GM12874 (cell line): Measurements from ENCODE around the gene TOM1.

Source experiments
- CTCF ChIP-seq: IDR thresholded peaks from 2 replicates; pipeline ENCODE4 v1.5.1; 2011; ENCODE audit warnings: low read depth, mild to moderate bottlenecking, control low read depth, low read length, moderate library complexity; ENCODE audit not compliant: insufficient read depth

The TOM1 gene

DNA sequence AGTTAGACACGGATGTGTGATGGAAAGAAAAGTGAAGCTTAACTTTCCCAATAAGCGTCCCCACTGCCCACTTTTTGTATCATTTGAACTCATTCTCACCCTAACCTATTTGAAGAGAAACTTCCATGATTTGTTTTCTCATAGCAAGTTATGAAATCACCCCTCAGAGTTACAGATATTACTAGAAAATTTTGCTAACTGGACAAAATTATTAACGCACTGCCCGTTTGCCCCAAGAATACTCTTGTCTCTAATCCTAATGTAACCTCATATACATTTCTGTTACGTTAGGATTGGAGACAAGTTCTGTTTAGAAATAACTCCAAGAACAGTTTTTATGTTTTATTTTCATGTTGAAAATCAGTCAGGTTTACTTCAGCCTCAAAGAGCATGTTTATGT is 25.5 kb downstream of the TOM1 start:
- TF ChIP-seq CTCF, result no peak

DNA sequence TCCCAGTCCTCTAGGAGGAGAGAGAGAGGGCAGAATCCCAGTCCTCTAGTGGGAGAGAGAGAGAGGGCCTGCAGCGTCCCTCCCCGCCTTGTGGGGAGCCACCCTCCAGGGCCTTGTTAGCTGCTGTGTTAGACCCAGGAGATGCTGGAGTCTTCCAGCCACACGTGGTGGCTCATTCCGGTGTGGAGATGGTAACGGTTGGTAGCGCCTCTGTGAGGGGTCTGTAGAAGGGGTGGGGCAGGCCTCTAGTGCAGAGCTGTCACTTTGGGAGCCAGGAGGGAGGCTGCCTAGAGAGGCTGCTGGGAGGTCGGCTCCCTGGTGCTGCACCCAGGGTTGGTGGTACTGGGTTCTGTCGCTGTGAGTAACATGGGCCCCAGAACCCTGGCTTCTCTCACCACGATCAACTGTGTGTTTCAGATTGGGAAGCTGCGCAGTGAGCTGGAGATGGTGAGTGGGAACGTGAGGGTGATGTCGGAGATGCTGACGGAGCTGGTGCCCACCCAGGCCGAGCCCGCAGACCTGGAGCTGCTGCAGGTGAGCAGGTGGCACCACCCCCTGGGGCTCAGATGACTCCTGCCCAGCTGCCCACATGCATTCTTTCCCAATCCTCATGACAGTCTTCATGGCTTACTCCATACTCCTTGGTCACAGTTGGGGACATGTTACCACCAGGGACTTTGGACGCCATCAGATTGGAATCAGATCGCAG is 27.3 kb downstream of the TOM1 start:
- no peak for TF ChIP-seq CTCF

DNA sequence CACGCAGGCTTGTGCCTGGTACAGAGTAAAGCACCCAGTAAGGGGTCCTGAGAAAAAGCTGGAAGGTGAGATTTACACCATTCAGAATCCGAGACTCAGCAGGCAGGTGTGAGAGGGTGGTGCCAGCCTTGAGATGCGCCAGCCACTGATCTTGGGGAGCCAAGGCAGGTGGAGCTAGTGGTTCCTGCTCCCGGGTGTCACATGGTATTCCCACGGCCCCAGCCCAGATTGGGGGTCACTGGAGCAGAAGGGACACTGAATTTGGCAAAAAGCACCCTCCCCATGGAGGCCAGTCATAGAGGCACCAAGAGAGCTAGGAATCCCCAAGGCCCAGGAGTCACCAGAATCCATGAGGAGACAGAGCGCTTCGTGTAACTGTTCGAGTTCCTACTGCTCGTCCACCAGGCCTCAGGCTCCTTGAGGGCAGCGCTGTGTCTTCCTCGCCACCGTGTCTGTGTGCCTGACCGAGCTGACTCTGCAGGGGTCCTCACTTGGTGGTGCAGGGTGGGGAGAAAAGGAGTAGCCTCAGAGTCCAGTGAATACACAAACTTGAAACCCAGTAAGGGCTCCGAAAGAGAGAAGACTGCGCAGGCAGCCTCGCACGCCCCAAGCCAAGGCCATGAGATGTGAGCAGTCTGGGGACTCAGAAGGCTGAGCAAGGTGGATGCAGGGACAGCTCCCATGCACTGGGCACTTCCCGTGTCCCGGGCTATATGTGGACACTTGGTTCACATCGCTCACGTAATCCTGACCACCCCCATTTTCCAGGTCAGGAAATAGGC is 28.2 kb downstream of the TOM1 start:
- TF ChIP-seq CTCF, result no peak

GRCh38 chr22:35328472-35328885 is 28.8 kb downstream of the TOM1 start:
- no peak for TF ChIP-seq CTCF

- TF ChIP-seq CTCF, result no peak
Measured at GRCh38 chr22:35329114-35329847, 29.6 kb downstream of the TOM1 start.

DNA sequence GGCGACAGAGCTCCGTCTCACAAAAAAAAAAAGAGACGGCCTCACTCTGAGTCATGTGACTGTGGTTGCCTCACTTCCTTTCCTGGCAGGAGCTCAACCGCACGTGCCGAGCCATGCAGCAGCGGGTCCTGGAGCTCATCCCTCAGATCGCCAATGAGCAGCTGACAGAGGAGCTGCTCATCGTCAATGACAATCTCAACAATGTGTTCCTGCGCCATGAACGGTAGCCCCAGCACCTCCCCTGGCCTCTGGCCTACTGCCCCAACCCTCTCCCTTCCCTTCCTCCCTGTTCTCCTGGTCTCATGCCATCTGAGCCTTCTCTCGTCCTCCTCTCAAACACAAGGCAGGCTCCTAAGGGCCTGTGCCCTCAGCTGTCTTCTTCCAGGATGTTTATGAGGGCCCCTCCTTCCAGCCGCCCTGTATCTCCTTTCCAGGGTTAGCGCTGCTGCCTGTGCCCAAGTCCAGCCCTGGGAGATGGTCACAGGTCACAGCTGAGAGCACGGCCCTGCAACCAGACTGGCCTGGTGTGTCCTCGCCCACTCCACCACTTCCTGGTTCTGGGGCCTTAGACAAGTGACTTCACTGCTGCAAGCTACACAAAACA is 30.7 kb downstream of the TOM1 start:
- no peak for TF ChIP-seq CTCF

GRCh38 chr22:35332278-35332677 is 32.6 kb downstream of the TOM1 start:
- TF ChIP-seq CTCF, result no peak
